Muscle of leg (tissue), 11 donors: ENCODE measurements around the gene IL6R. TPM values are rescaled to one million over a fixed set of nuclear protein-coding genes. Genes with fewer than 3 reads are reported as not detected.
A peak's percentile ranks its signal among the peaks of the same experiment; 100 is the strongest.

Source experiments
- DNase-seq: peaks from one replicate; pipeline ENCODE4 v3.0.0; 2013
- H3K27ac ChIP-seq: one replicate; pipeline ENCODE4 v1.5.1; 2013; ENCODE audit warnings: mild to moderate bottlenecking, low read length, control low read depth
- H3K27me3 ChIP-seq: one replicate; pipeline ENCODE4 v1.6.1; 2013; ENCODE audit warnings: low read length; ENCODE audit not compliant: control insufficient read depth, insufficient read depth
- H3K36me3 ChIP-seq: one replicate; pipeline ENCODE4 v1.6.1; 2013; ENCODE audit warnings: low read length; ENCODE audit not compliant: control insufficient read depth, insufficient read depth
- H3K4me1 ChIP-seq: one replicate; pipeline ENCODE4 v1.6.1; 2013; ENCODE audit warnings: low read length; ENCODE audit not compliant: control insufficient read depth, insufficient read depth
- H3K4me3 ChIP-seq: one replicate; pipeline ENCODE4 v1.5.1; 2013; ENCODE audit warnings: low read length, control low read depth
- H3K9me3 ChIP-seq: replicated peaks from 2 replicates; pipeline ENCODE4 v1.6.1; 2013; ENCODE audit warnings: low read depth, low read length; ENCODE audit not compliant: control insufficient read depth
- WGBS: methylation state at CpG from one replicate; pipeline ENCODE4 v1.1.5; 2013; ENCODE audit warnings: missing lambda C conversion rate; ENCODE audit not compliant: insufficient coverage; 5-methylcytosine and 5-hydroxymethylcytosine counted together
- polyA plus RNA-seq, 8 donors: library from polyadenylated mRNA; unstranded; fragments of 120-200 nt; gene quantifications; one replicate each; pipeline versions ENCODE4 v1.2.1 to v1.2.3, GENCODE V29; 2013; ENCODE audit warnings: inconsistent platforms in 1 of 8, low replicate concordance in 1 of 8; ENCODE audit not compliant: insufficient read length in 8 of 8, insufficient read depth in 1 of 8
- total RNA-seq: library from RNA; stranded (reverse); fragments of 120-200 nt; gene quantifications from one replicate; pipeline ENCODE4 v1.2.4, GENCODE V29; 2013

The IL6R gene
- total and polyA plus RNA-seq, 9 donors: 2.7 to 7.6 (median 5.2) TPM

GRCh38 chr1:154446789-154447188 lies 41.6 kb downstream of the IL6R start:
- Histone ChIP-seq H3K9me3 (no peaks in the 10 kb centered on the region), H3K36me3 (no peaks in the 10 kb centered on the region), H3K4me1 (peaks cover 9% of the 10 kb centered on the region), H3K27ac (no peak overlapping the region), H3K4me3 (no peak overlapping the region), H3K27me3 (peaks cover 3% of the 10 kb centered on the region)
- DNase-seq: no peak
- WGBS: 52% methylated on average over 2 of the region's 6 CpGs

GRCh38 chr1:154448331-154448811 lies 43.2 kb downstream of the IL6R start:
- WGBS: 49% methylated on average over 5 of the region's 7 CpGs

GRCh38 chr1:154453161-154453560 lies 48.0 kb downstream of the IL6R start:
- Histone ChIP-seq H3K27ac (no peak overlapping the region), H3K4me3 (no peak overlapping the region), H3K27me3 (no peaks in the 10 kb centered on the region), H3K36me3 (no peaks in the 10 kb centered on the region), H3K9me3 (no peaks in the 10 kb centered on the region), H3K4me1 (peaks cover 11% of the 10 kb centered on the region)
- 67% methylated on average over 2 of the region's 5 CpGs for WGBS
- DNase-seq: no peak

More at GRCh38 chr1:154448331-154448811, 43.2 kb downstream of the IL6R start:
- peaks cover 2% of the 10 kb centered on the region for H3K27me3 ChIP-seq
- H3K9me3 ChIP-seq: no peaks in the 10 kb centered on the region
- H3K36me3 ChIP-seq: no peaks in the 10 kb centered on the region
- H3K4me1 ChIP-seq: peaks cover 13% of the 10 kb centered on the region
- H3K27ac ChIP-seq: peak overlapping the region; percentile 42
- H3K4me3 ChIP-seq: no peak overlapping the region
- peak; percentile 95 for DNase-seq

- Histone ChIP-seq H3K4me1 (peaks cover 8% of the 10 kb centered on the region), H3K4me3 (no peak overlapping the region), H3K27ac (no peak overlapping the region), H3K9me3 (no peaks in the 10 kb centered on the region), H3K27me3 (no peaks in the 10 kb centered on the region), H3K36me3 (no peaks in the 10 kb centered on the region)
- WGBS: 10% methylated on average over 3 of the region's 5 CpGs
- peak; percentile 58 for DNase-seq
These were observed 48.6 kb downstream of the IL6R start for GRCh38 chr1:154453574-154454352.

GRCh38 chr1:154454386-154455120 lies 49.4 kb downstream of the IL6R start:
- H3K9me3 ChIP-seq: no peaks in the 10 kb centered on the region
- no peaks in the 10 kb centered on the region for H3K27me3 ChIP-seq
- no peak overlapping the region for H3K27ac ChIP-seq
- no peak overlapping the region for H3K4me3 ChIP-seq
- peaks cover 8% of the 10 kb centered on the region for H3K4me1 ChIP-seq
- H3K36me3 ChIP-seq: no peaks in the 10 kb centered on the region
- no peak for DNase-seq
- whole genome bisulfite sequencing: 33% methylated on average over 1 of the region's 5 CpGs

GRCh38 chr1:154456631-154457030 lies 51.5 kb downstream of the IL6R start:
- Histone ChIP-seq H3K4me1 (peaks cover 8% of the 10 kb centered on the region), H3K36me3 (no peaks in the 10 kb centered on the region), H3K9me3 (no peaks in the 10 kb centered on the region), H3K27ac (no peak overlapping the region), H3K27me3 (no peaks in the 10 kb centered on the region), H3K4me3 (no peak overlapping the region)
- WGBS: 83% methylated on average over 4 of the region's 6 CpGs
- no peak for DNase-seq

- Histone ChIP-seq H3K27ac (no peak overlapping the region), H3K9me3 (no peaks in the 10 kb centered on the region), H3K27me3 (no peaks in the 10 kb centered on the region), H3K4me1 (no peaks in the 10 kb centered on the region), H3K36me3 (no peaks in the 10 kb centered on the region), H3K4me3 (no peak overlapping the region)
- DNase-seq: no peak
These were observed 53.9 kb downstream of the IL6R start for GRCh38 chr1:154459080-154459479.

- no peaks in the 10 kb centered on the region for H3K4me1 ChIP-seq
- no peak overlapping the region for H3K27ac ChIP-seq
- H3K9me3 ChIP-seq: no peaks in the 10 kb centered on the region
- WGBS: 97% methylated on average over 7 of the region's 15 CpGs
- no peak for DNase-seq
- H3K4me3 ChIP-seq: no peak overlapping the region
- H3K36me3 ChIP-seq: no peaks in the 10 kb centered on the region
- H3K27me3 ChIP-seq: no peaks in the 10 kb centered on the region
These were observed 55.6 kb downstream of the IL6R start for GRCh38 chr1:154460695-154461260.

GRCh38 chr1:154463512-154463990 lies 58.4 kb downstream of the IL6R start:
- no peaks in the 10 kb centered on the region for H3K4me1 ChIP-seq
- no peaks in the 10 kb centered on the region for H3K36me3 ChIP-seq
- WGBS: 58% methylated on average over 3 of the region's 4 CpGs
- H3K4me3 ChIP-seq: no peak overlapping the region
- H3K27ac ChIP-seq: no peak overlapping the region
- H3K27me3 ChIP-seq: no peaks in the 10 kb centered on the region
- no peaks in the 10 kb centered on the region for H3K9me3 ChIP-seq
- no peak for DNase-seq

GRCh38 chr1:154465621-154466195 lies 60.6 kb downstream of the IL6R start:
- no peak overlapping the region for H3K27ac ChIP-seq
- WGBS: 96% methylated on average over 3 of the region's 8 CpGs
- no peaks in the 10 kb centered on the region for H3K4me1 ChIP-seq
- DNase-seq: no peak
- H3K4me3 ChIP-seq: no peak overlapping the region
- no peaks in the 10 kb centered on the region for H3K9me3 ChIP-seq
- no peaks in the 10 kb centered on the region for H3K36me3 ChIP-seq
- H3K27me3 ChIP-seq: no peaks in the 10 kb centered on the region
